Measurements from ENCODE around the gene ZPBP2.
"Not testable (repeated sequence)": the region's sequence is repeated elsewhere in the genome, so short reads cannot be mapped to it uniquely, and the experiment has no call there.

Gene ZPBP2

GRCh38 chr17:39870776-39871175, 2.8 kb downstream of the ZPBP2 start:
- ATAC-seq = no peak
- TF ChIP-seq BACH2 (CRISPR knock-in tag; IDR thresholded peaks at IDR 0.05; ENCODE audit: borderline replicate concordance) (no peak), ZNF565 (CRISPR knock-in tag; conservative IDR thresholded peaks at IDR 0.05; ENCODE audit: low read depth) (no peak), PATZ1 (CRISPR knock-in tag; IDR thresholded peaks at IDR 0.05; ENCODE audit: borderline replicate concordance) (no peak), PPARA (CRISPR knock-in tag; IDR thresholded peaks at IDR 0.05; ENCODE audit: borderline replicate concordance) (no peak), ESRRG (CRISPR knock-in tag; IDR thresholded peaks at IDR 0.05) (no peak), ZFP3 (CRISPR knock-in tag; IDR thresholded peaks at IDR 0.05) (no peak), OSR1 (CRISPR knock-in tag; IDR thresholded peaks at IDR 0.05) (no peak), SNAI2 (CRISPR knock-in tag; IDR thresholded peaks at IDR 0.05) (no peak), ZNF8 (CRISPR knock-in tag; IDR thresholded peaks at IDR 0.05) (no peak), RARB (CRISPR knock-in tag; IDR thresholded peaks at IDR 0.05) (no peak), POU6F1 (CRISPR knock-in tag; IDR thresholded peaks at IDR 0.05; ENCODE audit: borderline replicate concordance, low read depth) (no peak), TOX (CRISPR knock-in tag; IDR thresholded peaks at IDR 0.05; ENCODE audit: borderline replicate concordance) (no peak), TSHZ2 (CRISPR knock-in tag; IDR thresholded peaks at IDR 0.05) (no peak), CSRNP3 (CRISPR knock-in tag; IDR thresholded peaks at IDR 0.05) (no peak), TCF4 (CRISPR knock-in tag; IDR thresholded peaks at IDR 0.05; ENCODE audit: borderline replicate concordance) (no peak)

- TF ChIP-seq CSRNP3 (CRISPR knock-in tag; IDR thresholded peaks at IDR 0.05) (no peak), BACH2 (CRISPR knock-in tag; IDR thresholded peaks at IDR 0.05; ENCODE audit: borderline replicate concordance) (no peak), ZNF565 (CRISPR knock-in tag; conservative IDR thresholded peaks at IDR 0.05; ENCODE audit: low read depth) (no peak), TOX (CRISPR knock-in tag; IDR thresholded peaks at IDR 0.05; ENCODE audit: borderline replicate concordance) (no peak), CREB5 (CRISPR knock-in tag; IDR thresholded peaks at IDR 0.05; ENCODE audit: low read depth) (no peak), ISL1 (CRISPR knock-in tag; IDR thresholded peaks at IDR 0.05) (no peak), RARB (CRISPR knock-in tag; IDR thresholded peaks at IDR 0.05) (no peak), ZNF70 (CRISPR knock-in tag; IDR thresholded peaks at IDR 0.05) (no peak)
Observed at GRCh38 chr17:39871801-39872200, 3.8 kb downstream of the ZPBP2 start.

GRCh38 chr17:39872751-39873150, 4.7 kb downstream of the ZPBP2 start:
- no peak for TF ChIP-seq ZFP3 (CRISPR knock-in tag; IDR thresholded peaks at IDR 0.05)
- TF ChIP-seq ZC3H10 (CRISPR knock-in tag; IDR thresholded peaks at IDR 0.05) = no peak
- TF ChIP-seq PPARA (CRISPR knock-in tag; IDR thresholded peaks at IDR 0.05; ENCODE audit: borderline replicate concordance) = no peak
- no peak for TF ChIP-seq ZFP30 (CRISPR knock-in tag; IDR thresholded peaks at IDR 0.05)
- TF ChIP-seq ARNTL (CRISPR knock-in tag; IDR thresholded peaks at IDR 0.05; ENCODE audit: borderline replicate concordance, low read depth) = no peak
- no peak for TF ChIP-seq CSRNP3 (CRISPR knock-in tag; IDR thresholded peaks at IDR 0.05)
- TF ChIP-seq ZNF565 (CRISPR knock-in tag; conservative IDR thresholded peaks at IDR 0.05; ENCODE audit: low read depth) = no peak
- ATAC-seq = peak; percentile 62; the same call in 2 of the 3 replicates

More at GRCh38 chr17:39871801-39872200, 3.8 kb downstream of the ZPBP2 start:
- ATAC-seq = no peak

GRCh38 chr17:39886102-39886501, 18.1 kb downstream of the ZPBP2 start:
- not testable (repeated sequence) for ATAC-seq

All from SK-N-SH treated with all-trans-retinoic acid at 6 μM for 48 hours (cell line).